CD4-positive, alpha-beta T cell (primary cell): ENCODE measurements around the gene INPP5A. TPM values are rescaled to one million over a fixed set of nuclear protein-coding genes. Genes with fewer than 3 reads are reported as not detected.

ENCODE experiments used
- ATAC-seq: fragments of 200-7000 bp; cut with Tn5 transposase; one replicate; pipeline ENCODE4 v1.10.0; 2022; ENCODE audit warnings: mild to moderate bottlenecking; ENCODE audit not compliant: poor library complexity
- CTCF ChIA-PET: fragments of 350-600 bp; sonication (Branson Sonifier 250); formaldehyde crosslinking; loops from one replicate; lab custom pipeline; 2021; ENCODE audit warnings: antibody characterized with exemption, inconsistent platforms; lab: Charles Lee
- POLR2A ChIA-PET: fragments of 350-600 bp; sonication (Branson Sonifier 250); formaldehyde crosslinking; loops from one replicate; lab custom pipeline; 2021; ENCODE audit warnings: antibody characterized with exemption, inconsistent platforms; lab: Charles Lee
- DNase-seq, 14 experiments: peaks; one replicate each; pipeline ENCODE4 v3.0.0-alpha.2; 2013 to 2020; ENCODE audit warnings: mixed read lengths in 2 of 14
- H3K27ac ChIP-seq, 2 donors: one replicate each; pipeline versions ENCODE4 v1.5.1 to v1.7.0; 2013; ENCODE audit warnings: low read length in 2 of 2, low read depth in 1 of 2, mild to moderate bottlenecking in 1 of 2
- H3K27me3 ChIP-seq, 2 experiments: 1 replicate in 1 of 2; 2 replicates in 1 of 2; pipeline versions ENCODE4 v1.6.1 to v1.7.0; 2013; ENCODE audit warnings: low read length in 2 of 2, control low read depth in 1 of 2, mild to moderate bottlenecking in 1 of 2, moderate library complexity in 1 of 2; ENCODE audit not compliant: insufficient read depth in 2 of 2, control insufficient read depth in 1 of 2
- H3K36me3 ChIP-seq: one replicate; pipeline ENCODE4 v1.6.1; 2013; ENCODE audit warnings: low read length, control low read depth; ENCODE audit not compliant: insufficient read depth
- H3K4me1 ChIP-seq: one replicate; pipeline ENCODE4 v1.6.1; 2013; ENCODE audit warnings: low read length, control low read depth; ENCODE audit not compliant: insufficient read depth
- H3K4me3 ChIP-seq: one replicate; pipeline ENCODE4 v1.5.1; 2013; ENCODE audit warnings: mild to moderate bottlenecking, low read length, moderate library complexity
- H3K9me3 ChIP-seq, 2 experiments: 1 replicate in 1 of 2; 2 replicates in 1 of 2; pipeline versions ENCODE4 v1.6.1 to v1.7.0; 2013; ENCODE audit warnings: low read length in 2 of 2, mild to moderate bottlenecking in 2 of 2, control low read depth in 1 of 2, moderate library complexity in 1 of 2; ENCODE audit not compliant: control insufficient read depth in 1 of 2, insufficient read depth in 1 of 2
- H3K27ac Mint-ChIP-seq: one replicate; pipeline ENCODE4 v1.8.0; 2020; ENCODE audit warnings: mixed read lengths
- H3K27me3 Mint-ChIP-seq: one replicate; pipeline ENCODE4 v1.8.0; 2021; ENCODE audit warnings: mixed read lengths
- H3K36me3 Mint-ChIP-seq: one replicate; pipeline ENCODE4 v1.8.0; 2021; ENCODE audit warnings: low read depth, mixed read lengths
- H3K4me1 Mint-ChIP-seq: one replicate; pipeline ENCODE4 v1.8.0; 2021; ENCODE audit warnings: low read depth, mixed read lengths
- H3K4me3 Mint-ChIP-seq: one replicate; pipeline ENCODE4 v1.8.0; 2020; ENCODE audit warnings: mild to moderate bottlenecking, mixed read lengths
- H3K9me3 Mint-ChIP-seq: one replicate; pipeline ENCODE4 v1.8.0; 2020; ENCODE audit warnings: mixed read lengths
- CTCF ChIP-seq: fragments of 200-600 bp; IDR thresholded peaks from one replicate; pipeline ENCODE4 v1.8.0; 2022; ENCODE audit warnings: antibody characterized with exemption, mild to moderate bottlenecking
- intact Hi-C, 2 experiments: fragments of 100-400 bp; cut with DNase I in 1 of 2; cut with micrococcal nuclease in 1 of 2; formaldehyde crosslinking; loops; one replicate each; pipeline versions ENCODE4 v1.15.1 to v1.9.0; 2023 to 2025; cut with DNase I, micrococcal nuclease
- total RNA-seq, 174 experiments: library from RNA in 2 of 174; stranded (reverse) in 2 of 174; gene quantifications; one replicate each; pipeline ENCODE4 v1.2.3 and lab custom pipeline; 2021 to 2026

INPP5A gene
- total RNA-seq, 2 experiments from 2014 or later, result 22.0 to 24.8 TPM

- Mint-ChIP-seq H3K4me3 (no peak overlapping the region), H3K4me1 (no peaks in the 10 kb centered on the region), H3K27ac (no peak overlapping the region), H3K36me3 (peaks cover 4% of the 10 kb centered on the region), H3K27me3 (no peaks in the 10 kb centered on the region), H3K9me3 (no peaks in the 10 kb centered on the region)
- no peak overlapping the region for H3K27ac ChIP-seq
- intact Hi-C loops, result no loop called here
- no peak for TF ChIP-seq CTCF
- H3K27me3 ChIP-seq, result no peaks in the 10 kb centered on the region
- ATAC-seq (no peak), DNase-seq (no peak)
- POLR2A ChIA-PET, result no interaction called here
- CTCF ChIA-PET, result no interaction called here
- H3K4me1 ChIP-seq, result no peaks in the 10 kb centered on the region
- H3K9me3 ChIP-seq, result no peaks in the 10 kb centered on the region
- peaks cover 8% of the 10 kb centered on the region for H3K36me3 ChIP-seq
- H3K4me3 ChIP-seq, result no peak overlapping the region
These were observed 198.4 kb downstream of the INPP5A start for GRCh38 chr10:132735923-132736391.

- peaks cover 10% of the 10 kb centered on the region for H3K36me3 Mint-ChIP-seq
- DNase-seq, result no peak
- ATAC-seq, result no peak
- H3K4me1 Mint-ChIP-seq, result no peaks in the 10 kb centered on the region
- Histone ChIP-seq H3K27me3 (no peaks in the 10 kb centered on the region), H3K4me3 (no peak overlapping the region), H3K4me1 (no peaks in the 10 kb centered on the region), H3K9me3 (no peaks in the 10 kb centered on the region), H3K36me3 (peaks cover 8% of the 10 kb centered on the region), H3K27ac (no peak overlapping the region)
- intact Hi-C loops, result no loop called here
- H3K9me3 Mint-ChIP-seq, result no peaks in the 10 kb centered on the region
- no peak overlapping the region for H3K27ac Mint-ChIP-seq
- POLR2A ChIA-PET, result no interaction called here
- H3K27me3 Mint-ChIP-seq, result no peaks in the 10 kb centered on the region
- H3K4me3 Mint-ChIP-seq, result no peak overlapping the region
- no peak for TF ChIP-seq CTCF
- CTCF ChIA-PET, result no interaction called here
These were observed 199.9 kb downstream of the INPP5A start for GRCh38 chr10:132737390-132738048.

- H3K4me1 Mint-ChIP-seq, result no peaks in the 10 kb centered on the region
- POLR2A ChIA-PET, result no interaction called here
These were observed 201.1 kb downstream of the INPP5A start for GRCh38 chr10:132738454-132739224.

More at GRCh38 chr10:132738454-132739224, 201.1 kb downstream of the INPP5A start:
- no peaks in the 10 kb centered on the region for H3K9me3 ChIP-seq
- CTCF ChIA-PET, result no interaction called here
- H3K27me3 ChIP-seq, result no peaks in the 10 kb centered on the region
- H3K36me3 Mint-ChIP-seq, result peaks cover 10% of the 10 kb centered on the region
- peaks cover 6% of the 10 kb centered on the region for H3K36me3 ChIP-seq
- no peak for ATAC-seq
- DNase-seq, result no peak
- no peaks in the 10 kb centered on the region for H3K9me3 Mint-ChIP-seq
- no peak for TF ChIP-seq CTCF
- intact Hi-C loops, result no loop called here
- no peaks in the 10 kb centered on the region for H3K27me3 Mint-ChIP-seq
- no peak overlapping the region for H3K27ac ChIP-seq
- no peak overlapping the region for H3K4me3 Mint-ChIP-seq
- no peak overlapping the region for H3K27ac Mint-ChIP-seq
- no peaks in the 10 kb centered on the region for H3K4me1 ChIP-seq
- no peak overlapping the region for H3K4me3 ChIP-seq
